ENCODE results near the gene MYO10.
"Not testable (repeated sequence)": the region's sequence is repeated elsewhere in the genome, so short reads cannot be mapped to it uniquely, and the experiment has no call there.

Gene MYO10

GRCh38 chr5:16936150-16936988, at the start of gene MYO10:
Gene MYO10, minus strand, starts transcription at chr5:16936288. Its CDS starts 480 bp downstream, at chr5:16935808.
- no peak for DNase-seq

GRCh38 chr5:16985304-16985703, 49.2 kb upstream of the MYO10 start:
- not testable (repeated sequence) for DNase-seq

DNA sequence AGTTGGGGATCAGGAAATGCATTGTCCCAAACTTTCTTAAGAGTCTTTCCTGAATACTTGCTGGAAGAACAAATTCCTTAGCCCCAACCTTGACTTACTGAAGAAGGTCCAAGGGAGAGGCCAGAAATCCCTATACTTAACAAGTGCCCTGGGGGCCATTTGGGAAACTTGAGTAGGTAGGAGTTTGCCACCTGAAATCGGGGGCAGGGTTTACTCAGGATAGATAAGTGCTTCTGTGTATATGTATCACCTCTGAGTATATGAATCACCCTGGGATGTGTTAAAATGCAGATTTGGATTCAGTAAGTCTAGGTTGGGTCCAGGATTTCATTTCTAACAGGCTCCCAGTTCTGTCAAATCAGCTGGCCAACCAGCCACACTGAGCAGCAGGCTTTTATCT, 47.9 kb upstream of the MYO10 start:
- no peak for DNase-seq

- no peak for DNase-seq
Measured at GRCh38 chr5:16983022-16983639, 47.0 kb upstream of the MYO10 start.

- DNase-seq: no peak
Measured at GRCh38 chr5:16981700-16982099, 45.6 kb upstream of the MYO10 start.

DNA sequence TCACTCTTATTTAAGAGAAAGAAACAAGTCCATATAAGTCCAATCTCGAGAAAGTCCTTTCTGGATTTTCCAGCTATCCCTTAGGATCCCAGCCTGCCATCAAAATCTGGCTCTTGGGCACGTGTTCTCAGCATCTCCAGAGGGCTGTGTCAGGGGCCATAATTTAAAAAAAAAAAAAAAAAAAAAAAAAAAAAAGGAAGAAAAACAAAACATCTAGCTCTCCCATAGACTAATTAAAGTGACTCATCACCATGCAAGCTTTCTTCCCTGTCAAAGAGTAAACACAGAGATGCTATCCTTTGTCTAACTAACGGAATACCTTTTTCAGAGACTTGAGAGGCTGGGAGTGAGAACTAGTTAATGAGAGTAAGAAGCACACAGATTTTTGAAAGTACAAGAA, 44.9 kb upstream of the MYO10 start:
- DNase-seq: no peak

DNA sequence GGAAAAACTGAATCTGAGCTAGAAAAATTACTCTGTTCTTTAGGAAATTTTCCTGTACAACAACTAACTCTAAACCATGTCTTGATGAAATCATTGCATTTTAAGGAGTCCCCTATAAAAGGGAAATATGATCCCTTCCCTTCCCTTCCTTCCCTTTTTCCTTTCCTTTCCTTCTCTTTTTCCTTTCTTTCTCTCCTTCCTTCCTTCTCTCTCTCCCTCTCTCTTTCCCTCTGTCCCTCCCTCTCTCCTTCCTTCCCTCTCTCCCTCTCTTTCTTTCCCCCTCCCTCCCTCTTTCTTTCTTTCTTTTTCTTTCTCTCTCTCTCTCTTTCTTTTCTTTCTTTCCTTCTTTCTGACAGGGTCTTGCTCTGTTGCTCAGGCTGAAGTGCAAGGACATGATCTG, 42.2 kb upstream of the MYO10 start:
- DNase-seq: no peak

GRCh38 chr5:16976625-16977008, 40.5 kb upstream of the MYO10 start:
- DNase-seq: no peak

GRCh38 chr5:16975950-16976624, 40.0 kb upstream of the MYO10 start:
- no peak for DNase-seq

GRCh38 chr5:16974981-16975380, 38.9 kb upstream of the MYO10 start:
- DNase-seq: no peak

DNA sequence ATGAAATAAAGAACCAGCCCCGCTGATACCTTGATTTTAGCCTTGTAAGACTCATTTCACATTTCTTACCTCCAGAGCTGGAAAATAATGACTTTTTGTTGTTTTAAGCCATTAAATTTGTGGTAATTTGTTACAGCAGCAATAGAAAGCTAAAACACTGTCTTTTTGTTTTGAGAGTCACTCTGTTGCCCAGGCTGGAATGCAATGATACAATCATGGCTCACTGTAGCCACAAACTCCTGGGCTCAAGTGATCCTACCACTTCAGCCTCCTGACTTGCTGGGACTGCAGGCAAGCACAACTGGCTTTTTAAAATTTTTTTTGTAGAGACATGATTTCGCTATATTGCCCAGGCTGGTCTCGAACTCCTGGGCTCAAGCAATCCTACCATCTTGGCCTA, 34.7 kb upstream of the MYO10 start:
- DNase-seq: no peak

- DNase-seq: no peak
Measured at GRCh38 chr5:16970260-16970659, 34.2 kb upstream of the MYO10 start.

DNA sequence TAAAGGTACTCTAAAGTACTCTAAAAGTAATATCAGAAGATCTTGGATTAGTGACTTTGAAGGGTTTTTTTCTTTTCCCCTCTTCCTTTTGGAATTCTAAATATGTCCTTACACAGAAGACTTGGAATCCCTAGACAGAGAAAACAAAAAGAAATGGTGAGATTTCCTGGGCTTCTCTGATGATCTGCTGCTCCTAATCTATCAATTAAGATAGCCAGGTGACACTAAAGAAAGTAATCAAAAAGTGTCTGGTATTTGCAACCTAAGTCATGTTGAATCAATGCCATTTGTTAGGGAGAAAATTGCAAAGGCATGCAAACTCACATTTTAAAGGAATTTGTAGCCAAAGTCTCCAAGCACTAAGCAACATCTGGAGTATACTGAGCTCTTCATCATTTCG, 29.5 kb upstream of the MYO10 start:
- no peak for DNase-seq

GRCh38 chr5:16963821-16964220, 27.7 kb upstream of the MYO10 start:
- DNase-seq: no peak

DNA sequence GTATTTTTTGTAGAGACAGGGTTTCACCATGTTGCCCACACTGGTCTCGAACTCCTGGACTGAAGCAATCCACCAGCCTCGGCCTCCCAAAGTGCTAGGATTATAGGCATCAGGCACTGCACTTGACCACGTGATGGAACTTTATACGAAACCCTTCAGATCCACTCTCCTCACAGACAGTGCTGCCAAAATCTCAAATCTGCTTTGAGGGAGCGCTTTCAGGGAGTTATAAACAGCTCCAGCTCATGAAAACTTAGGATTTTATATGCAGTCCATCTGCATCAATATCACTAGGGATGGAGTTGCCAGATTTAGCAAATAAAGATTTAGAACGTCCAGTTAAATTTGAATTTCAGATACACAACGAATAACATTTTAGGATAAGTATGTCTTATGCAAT, 25.0 kb upstream of the MYO10 start:
- no peak for DNase-seq

DNA sequence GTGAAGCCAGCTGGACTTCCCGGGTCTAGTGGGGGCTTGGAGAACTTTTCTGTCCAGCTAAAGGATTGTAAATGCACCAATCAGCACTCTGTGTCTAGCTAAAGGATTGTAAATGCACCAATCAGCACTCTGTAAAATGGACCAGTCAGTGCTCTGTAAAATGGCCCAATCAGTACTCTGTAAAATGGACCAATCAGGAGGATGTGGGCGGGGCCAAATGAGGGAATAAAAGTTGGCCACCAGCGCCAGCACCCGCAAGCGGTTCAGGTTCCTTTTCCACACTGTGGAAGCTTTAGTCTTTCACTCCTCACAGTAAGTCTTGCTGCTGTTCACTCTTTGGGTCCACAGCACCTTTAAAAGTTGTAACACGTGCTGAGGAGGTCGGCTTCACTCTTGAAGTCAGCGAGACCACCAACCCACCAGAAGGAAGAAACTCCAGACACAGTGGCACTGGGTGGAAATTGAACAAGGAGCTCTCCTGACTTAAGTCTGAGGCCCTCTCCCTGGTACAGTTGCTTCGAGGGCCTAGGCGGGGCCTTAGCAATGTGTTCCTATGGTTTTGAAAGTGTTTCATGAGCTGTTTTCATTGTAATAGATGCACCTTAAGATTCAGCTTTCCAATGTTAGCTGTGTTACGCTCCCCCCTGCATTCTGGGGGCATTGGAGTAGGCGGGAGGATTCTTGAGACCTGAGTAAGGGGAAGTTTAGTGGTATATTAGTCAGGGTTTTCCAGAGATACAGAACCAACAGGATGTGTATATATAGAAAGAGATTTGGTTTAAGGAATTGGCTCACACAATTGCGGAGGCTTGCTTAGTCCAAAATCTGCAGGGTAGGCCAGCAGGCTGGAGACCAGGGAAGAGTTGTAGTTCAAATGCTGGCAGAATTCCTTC, 21.5 kb upstream of the MYO10 start:
- DNase-seq: no peak

- no peak for DNase-seq
Measured at GRCh38 chr5:16953729-16954128, 17.6 kb upstream of the MYO10 start.

DNA sequence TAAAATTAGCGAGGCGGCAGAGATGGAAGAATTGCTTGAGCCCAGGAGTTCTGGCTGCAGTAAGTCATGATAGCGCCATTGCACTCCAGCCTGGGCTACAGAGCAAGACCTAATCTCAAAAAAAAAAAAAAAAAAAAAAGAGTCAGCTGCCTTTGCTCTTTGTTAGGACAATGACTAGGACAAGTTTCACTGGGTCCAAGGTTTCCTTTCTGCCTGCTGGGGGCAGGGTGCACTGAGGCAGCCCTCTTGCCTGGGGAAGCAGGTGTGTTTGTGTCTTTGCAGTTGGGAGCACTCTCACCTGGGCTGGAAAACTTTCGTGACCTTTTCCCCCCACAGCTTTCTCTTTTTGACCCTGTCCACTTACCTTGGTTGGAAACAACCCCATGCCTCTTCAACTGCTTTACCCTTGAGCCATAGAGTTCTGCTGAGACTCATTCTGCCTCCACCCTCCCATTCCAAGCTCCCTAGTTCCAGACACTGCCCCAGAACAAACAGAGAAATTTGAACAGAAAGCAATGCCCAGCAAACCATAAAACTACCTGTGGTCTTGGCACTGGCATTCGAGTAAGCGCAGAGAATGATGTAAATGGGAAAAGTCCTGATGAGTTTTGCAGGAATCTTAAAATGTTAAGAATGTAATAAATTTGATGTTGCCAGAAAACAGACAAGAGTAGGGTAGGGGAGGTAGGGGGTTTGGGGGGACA, 17.0 kb upstream of the MYO10 start:
- no peak for DNase-seq

DNA sequence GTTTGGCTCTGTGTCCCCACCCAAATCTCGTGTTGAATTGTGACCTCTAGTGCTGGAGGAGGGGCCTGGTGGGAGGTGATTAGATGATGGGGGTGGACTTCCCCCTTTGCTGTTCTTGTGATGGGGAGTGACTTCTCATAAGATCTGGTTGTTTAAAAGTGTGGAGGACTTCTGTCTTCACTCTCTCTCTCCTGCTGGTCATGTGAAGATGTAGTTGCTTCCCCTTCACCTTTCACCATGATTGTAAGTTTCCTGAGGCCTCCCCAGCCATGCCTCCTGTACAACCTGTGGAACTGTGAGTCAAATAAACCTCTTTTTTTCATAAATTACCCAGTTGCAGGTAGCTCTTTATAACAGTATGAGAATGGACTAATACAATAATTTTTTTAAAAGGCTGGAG, 10.6 kb upstream of the MYO10 start:
- DNase-seq: no peak

- no peak for DNase-seq
Measured at GRCh38 chr5:16944816-16945562, 8.9 kb upstream of the MYO10 start.

DNA sequence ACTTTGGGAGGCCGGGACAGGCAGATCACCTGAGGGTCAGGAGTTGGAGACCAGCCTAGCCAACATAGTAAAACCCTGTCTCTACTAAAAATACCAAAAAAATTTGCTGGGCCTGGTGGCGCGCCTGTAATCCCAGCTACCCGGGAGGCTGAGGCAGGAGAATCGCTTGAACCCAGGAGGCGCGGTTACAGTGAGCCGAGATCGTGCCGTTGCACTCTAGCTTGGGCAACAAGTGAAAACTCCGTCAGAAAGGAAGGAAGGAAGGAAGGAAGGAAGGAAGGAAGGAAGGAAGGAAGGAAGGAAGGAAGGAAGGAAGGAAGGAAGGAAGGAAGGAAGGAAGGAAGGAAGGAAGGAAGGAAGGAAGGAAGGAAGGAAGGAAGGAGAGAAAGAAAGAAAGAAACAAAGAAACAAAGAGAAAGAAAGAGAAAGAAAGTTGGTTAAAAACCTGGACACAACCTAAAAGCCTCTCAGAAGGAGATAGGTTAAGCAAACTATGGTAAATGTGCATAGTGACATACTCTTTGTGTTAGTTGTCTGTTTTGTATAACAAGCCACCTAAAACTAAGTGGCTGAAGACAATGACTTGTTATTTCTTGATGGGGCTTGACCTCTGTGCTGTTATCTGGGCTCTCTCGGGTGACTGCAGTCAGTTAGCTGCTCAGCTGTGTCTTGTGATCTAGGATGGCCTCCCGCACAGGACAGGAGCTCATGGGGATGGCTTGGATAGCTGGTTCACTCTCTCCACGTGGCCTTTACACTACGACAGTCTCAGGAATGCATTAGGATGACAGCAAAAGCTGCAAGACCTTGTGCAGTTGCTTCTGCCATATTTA, 8.0 kb upstream of the MYO10 start:
- no peak for DNase-seq

Data from GF-D8 (cell line).